DOHH2 (cell line): Measurements from ENCODE around the gene DYNC1I1.

Experiments
- EZH2phosphoT487 ChIP-seq: fragments of 200-600 bp; sonication (generic); IDR thresholded peaks from 2 replicates; pipeline ENCODE4 v1.6.1; 2017; ENCODE audit warnings: borderline replicate concordance, mild to moderate bottlenecking, antibody characterized with exemption, low read length, moderate library complexity, mixed read lengths
- TF ChIP-seq, protein P1 (sequence below): fragments of 200-600 bp; sonication (generic); IDR thresholded peaks from one replicate; pipeline ENCODE4 v1.5.1; 2014; ENCODE audit warnings: antibody characterized with exemption, mild to moderate bottlenecking, low read depth, low read length; ENCODE audit not compliant: poor library complexity, severe bottlenecking

DNA sequence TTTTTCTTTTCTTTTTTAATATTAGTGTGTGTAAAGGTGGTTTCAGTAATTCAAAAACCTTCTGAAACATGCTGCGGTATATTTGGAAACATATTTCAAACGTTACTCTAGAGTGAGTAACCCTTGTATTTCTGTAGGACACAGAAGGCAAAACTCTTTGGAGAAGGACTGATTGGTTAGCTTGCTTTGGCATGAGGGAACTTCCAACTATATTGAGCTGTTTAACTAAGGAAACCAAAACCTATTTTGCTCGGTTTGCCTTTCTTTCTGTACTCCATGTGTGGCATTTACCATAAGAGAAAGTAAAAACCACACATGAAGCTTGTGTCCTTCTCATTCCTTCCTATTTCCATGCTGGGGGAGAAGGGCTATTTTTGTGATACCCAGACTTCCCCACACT, 149.8 kb downstream of the DYNC1I1 start:
- TF ChIP-seq, protein P1, sequence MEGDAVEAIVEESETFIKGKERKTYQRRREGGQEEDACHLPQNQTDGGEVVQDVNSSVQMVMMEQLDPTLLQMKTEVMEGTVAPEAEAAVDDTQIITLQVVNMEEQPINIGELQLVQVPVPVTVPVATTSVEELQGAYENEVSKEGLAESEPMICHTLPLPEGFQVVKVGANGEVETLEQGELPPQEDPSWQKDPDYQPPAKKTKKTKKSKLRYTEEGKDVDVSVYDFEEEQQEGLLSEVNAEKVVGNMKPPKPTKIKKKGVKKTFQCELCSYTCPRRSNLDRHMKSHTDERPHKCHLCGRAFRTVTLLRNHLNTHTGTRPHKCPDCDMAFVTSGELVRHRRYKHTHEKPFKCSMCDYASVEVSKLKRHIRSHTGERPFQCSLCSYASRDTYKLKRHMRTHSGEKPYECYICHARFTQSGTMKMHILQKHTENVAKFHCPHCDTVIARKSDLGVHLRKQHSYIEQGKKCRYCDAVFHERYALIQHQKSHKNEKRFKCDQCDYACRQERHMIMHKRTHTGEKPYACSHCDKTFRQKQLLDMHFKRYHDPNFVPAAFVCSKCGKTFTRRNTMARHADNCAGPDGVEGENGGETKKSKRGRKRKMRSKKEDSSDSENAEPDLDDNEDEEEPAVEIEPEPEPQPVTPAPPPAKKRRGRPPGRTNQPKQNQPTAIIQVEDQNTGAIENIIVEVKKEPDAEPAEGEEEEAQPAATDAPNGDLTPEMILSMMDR = no peak
- TF ChIP-seq EZH2phosphoT487 = no peak
